ENCODE results near the gene PTGDR. TPM values are rescaled to one million over a fixed set of nuclear protein-coding genes. Genes with fewer than 3 reads are reported as not detected.

PTGDR gene
- total and polyA plus RNA-seq, 2 of the 8 experiments (the other 6 are each of a cell fraction or from before 2014, with no cell fraction given) = 0.22 to 0.83 TPM

DNA sequence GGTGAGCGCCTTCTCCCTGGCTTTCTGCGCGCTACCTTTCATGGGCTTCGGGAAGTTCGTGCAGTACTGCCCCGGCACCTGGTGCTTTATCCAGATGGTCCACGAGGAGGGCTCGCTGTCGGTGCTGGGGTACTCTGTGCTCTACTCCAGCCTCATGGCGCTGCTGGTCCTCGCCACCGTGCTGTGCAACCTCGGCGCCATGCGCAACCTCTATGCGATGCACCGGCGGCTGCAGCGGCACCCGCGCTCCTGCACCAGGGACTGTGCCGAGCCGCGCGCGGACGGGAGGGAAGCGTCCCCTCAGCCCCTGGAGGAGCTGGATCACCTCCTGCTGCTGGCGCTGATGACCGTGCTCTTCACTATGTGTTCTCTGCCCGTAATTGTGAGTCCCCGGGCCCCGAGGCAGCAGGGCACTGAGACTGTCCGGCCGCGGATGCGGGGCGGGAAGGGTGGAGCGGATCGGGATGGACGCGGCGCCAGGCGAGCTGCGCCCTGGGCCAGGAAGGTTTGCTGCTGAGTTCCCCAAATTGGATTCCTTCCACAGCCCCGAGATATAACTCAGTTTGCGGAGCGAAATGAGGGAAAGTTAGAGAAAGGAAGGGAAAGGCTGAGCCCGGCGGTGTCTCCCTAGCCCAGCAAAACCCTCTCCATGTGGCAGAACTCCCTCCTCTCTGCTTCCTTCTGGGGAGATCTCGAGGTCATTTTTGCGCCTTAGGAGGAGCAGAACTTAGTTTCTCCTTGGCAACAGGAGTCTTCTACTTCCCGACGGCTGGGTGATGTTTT lies 972 bp downstream of the PTGDR start (continued):
- peak; percentile 87 for TF ChIP-seq KDM4A (IDR thresholded peaks at IDR 0.05; ENCODE audit: low read depth, low read length, severe bottlenecking)
- TF ChIP-seq EGR1 (IDR thresholded peaks at IDR 0.05; ENCODE audit: borderline replicate concordance, low read depth, low read length) = no peak

Measured in H1 (cell line).